Right lobe of liver (tissue), 6 donors: ENCODE measurements around the gene TYMS. TPM values are rescaled to one million over a fixed set of nuclear protein-coding genes. Genes with fewer than 3 reads are reported as not detected.

Experiments used
- ATAC-seq, 4 donors: fragments of 200-7000 bp; cut with Tn5 transposase; one replicate each; pipeline ENCODE4 v1.9.1; 2020; ENCODE audit warnings: mild to moderate bottlenecking in 4 of 4, moderate library complexity in 4 of 4
- DNase-seq, 3 donors: peaks; one replicate each; pipeline ENCODE4 v3.0.0-alpha.2; 2020
- H3K27ac ChIP-seq, 3 donors: fragments of 200-600 bp; one replicate each; pipeline ENCODE4 v1.8.0; 2022
- H3K27me3 ChIP-seq, 2 donors: fragments of 200-600 bp; one replicate each; pipeline ENCODE4 v1.8.0; 2022
- H3K36me3 ChIP-seq, 4 donors: fragments of 200-600 bp; sonication (generic) in 1 of 4; one replicate each; pipeline versions ENCODE4 v1.5.1 to v1.8.0; 2017 to 2022; ENCODE audit warnings: control low read depth in 1 of 4
- H3K4me1 ChIP-seq, 4 donors: fragments of 200-600 bp; sonication (generic) in 1 of 4; one replicate each; pipeline versions ENCODE4 v1.5.1 to v1.8.0; 2017 to 2022; ENCODE audit warnings: control low read depth in 1 of 4
- H3K4me3 ChIP-seq, 3 donors: fragments of 200-600 bp; one replicate each; pipeline ENCODE4 v1.8.0; 2022
- H3K9me3 ChIP-seq, 4 donors: fragments of 200-600 bp; sonication (generic) in 1 of 4; one replicate each; pipeline versions ENCODE4 v1.5.1 to v1.8.0; 2017 to 2022; ENCODE audit warnings: control low read depth in 1 of 4
- POLR2A ChIP-seq: fragments of 450-650 bp; IDR thresholded peaks from one replicate; pipeline ENCODE4 v1.6.1; 2017; ENCODE audit warnings: antibody characterized with exemption, mild to moderate bottlenecking
- WGBS: methylation state at CpG from one replicate; pipeline ENCODE4 v1.1.6; 2018; ENCODE audit warnings: low coverage, low lambda C conversion rate; ENCODE audit not compliant: insufficient coverage; ENCODE audit errors: missing lambda C conversion rate; 5-methylcytosine and 5-hydroxymethylcytosine counted together
- intact Hi-C, 2 donors: fragments of 100-400 bp; cut with DNase I; formaldehyde crosslinking; loops; one replicate each; pipeline versions ENCODE4 v1.11.2 to v1.14.1; 2022
- total RNA-seq, 6 experiments: library from RNA; depleted of rRNA in 2 of 6; stranded (reverse); fragments of >200 nt in 2 of 6; fragmentation: NEBNext Ultra II Directional in 3 of 6; extraction: Animal tissue kit (Norgen Biotek cat#: 25700) in 3 of 6; gene quantifications; one replicate each; pipeline versions ENCODE4 v1.1.0 to v1.2.4, GENCODE V29; 2016 to 2023
- TF ChIP-seq, protein P1 (sequence below), 4 donors: fragments of 200-600 bp in 3 of 4; fragments of 450-650 bp in 1 of 4; IDR thresholded peaks; one replicate each; pipeline versions ENCODE4 v1.5.1 to v1.8.0; 2016 to 2022; ENCODE audit warnings: antibody characterized with exemption in 4 of 4, mild to moderate bottlenecking in 2 of 4
- donor health status: DM: no; HTN: yes; CAD: no.
- donor health status: DM: no; HTN: no; CAD: no.
- donor health status: DM: no; HTN: no; CAD: no.
- donor health status: DM: no; HTN: yes; CAD: no.
- donor health status: DM: no; HTN: yes; CAD: no.

Gene TYMS
- total RNA-seq, 6 experiments from 2014 or later: 1.1 to 14.9 (median 4.2) TPM

DNA sequence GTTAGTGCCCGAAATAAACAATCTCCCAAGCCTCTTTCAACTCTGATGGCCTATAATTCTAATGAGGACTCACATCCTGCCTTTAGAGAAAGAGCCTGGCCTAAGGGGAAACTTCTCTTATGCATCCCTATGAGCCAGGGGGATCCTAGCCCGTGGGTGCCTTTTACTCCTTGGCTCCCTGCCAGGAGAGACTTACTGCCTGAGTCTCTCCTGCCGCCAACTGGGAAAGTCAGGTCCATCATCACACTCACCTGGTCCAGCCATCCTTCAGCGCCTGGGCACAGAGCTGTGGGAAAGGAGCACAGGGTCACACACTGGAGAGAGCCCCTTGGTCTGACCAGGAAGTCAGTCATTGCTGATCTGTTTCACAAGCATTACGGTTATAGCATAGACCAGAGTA is 30.9 kb downstream of the TYMS start:
- peak in 1 of 4 donors; percentile 16 for ATAC-seq
- intact Hi-C loops: no loop called here
- WGBS: 90% methylated on average over 3 of the region's 5 CpGs
- no peak for TF ChIP-seq POLR2A
- TF ChIP-seq, protein P1, sequence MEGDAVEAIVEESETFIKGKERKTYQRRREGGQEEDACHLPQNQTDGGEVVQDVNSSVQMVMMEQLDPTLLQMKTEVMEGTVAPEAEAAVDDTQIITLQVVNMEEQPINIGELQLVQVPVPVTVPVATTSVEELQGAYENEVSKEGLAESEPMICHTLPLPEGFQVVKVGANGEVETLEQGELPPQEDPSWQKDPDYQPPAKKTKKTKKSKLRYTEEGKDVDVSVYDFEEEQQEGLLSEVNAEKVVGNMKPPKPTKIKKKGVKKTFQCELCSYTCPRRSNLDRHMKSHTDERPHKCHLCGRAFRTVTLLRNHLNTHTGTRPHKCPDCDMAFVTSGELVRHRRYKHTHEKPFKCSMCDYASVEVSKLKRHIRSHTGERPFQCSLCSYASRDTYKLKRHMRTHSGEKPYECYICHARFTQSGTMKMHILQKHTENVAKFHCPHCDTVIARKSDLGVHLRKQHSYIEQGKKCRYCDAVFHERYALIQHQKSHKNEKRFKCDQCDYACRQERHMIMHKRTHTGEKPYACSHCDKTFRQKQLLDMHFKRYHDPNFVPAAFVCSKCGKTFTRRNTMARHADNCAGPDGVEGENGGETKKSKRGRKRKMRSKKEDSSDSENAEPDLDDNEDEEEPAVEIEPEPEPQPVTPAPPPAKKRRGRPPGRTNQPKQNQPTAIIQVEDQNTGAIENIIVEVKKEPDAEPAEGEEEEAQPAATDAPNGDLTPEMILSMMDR (IDR thresholded peaks at IDR 0.05): no peak
- peaks cover 0 to 31% (median under 1%) of the 10 kb centered on the region in 4 donors for H3K36me3 ChIP-seq
- H3K4me3 ChIP-seq: no peak overlapping the region
- no peaks in the 10 kb centered on the region for H3K27me3 ChIP-seq
- H3K4me1 ChIP-seq: peaks cover 0 to 14% (median 3%) of the 10 kb centered on the region in 4 donors
- H3K27ac ChIP-seq: no peak overlapping the region
- no peaks in the 10 kb centered on the region for H3K9me3 ChIP-seq
- DNase-seq: no peak

DNA sequence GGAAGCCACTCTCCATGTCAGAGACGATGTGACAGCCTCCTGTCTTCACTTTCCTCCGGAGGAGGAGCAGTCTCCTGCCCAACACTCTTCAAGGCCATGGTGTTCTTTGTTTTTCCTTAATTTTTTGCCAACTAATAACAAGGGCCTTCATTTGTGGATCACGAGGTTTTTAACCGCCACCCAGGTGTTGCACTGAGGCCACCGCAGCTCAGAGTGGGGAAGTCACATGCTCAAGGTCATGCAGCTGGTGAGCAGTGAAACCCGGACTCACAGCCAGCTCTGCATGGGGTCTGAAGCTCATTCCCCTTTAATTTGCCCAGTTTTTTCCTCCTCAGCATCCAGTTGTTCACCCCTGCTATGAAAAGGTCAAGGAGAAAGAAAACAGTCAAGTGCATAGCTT is 35.4 kb downstream of the TYMS start:
- Histone ChIP-seq H3K27ac (no peak overlapping the region), H3K9me3 (no peaks in the 10 kb centered on the region), H3K27me3 (no peaks in the 10 kb centered on the region), H3K4me1 (no peaks in the 10 kb centered on the region), H3K4me3 (no peak overlapping the region), H3K36me3 (peaks cover 0 to 52% (median 7%) of the 10 kb centered on the region in 4 donors)
- DNase-seq: no peak
- intact Hi-C loops: no loop called here
- TF ChIP-seq, protein P1 (IDR thresholded peaks at IDR 0.05): no peak
- no peak for TF ChIP-seq POLR2A
- WGBS: 84% methylated on average over 6 of the region's 6 CpGs
- ATAC-seq: no peak

DNA sequence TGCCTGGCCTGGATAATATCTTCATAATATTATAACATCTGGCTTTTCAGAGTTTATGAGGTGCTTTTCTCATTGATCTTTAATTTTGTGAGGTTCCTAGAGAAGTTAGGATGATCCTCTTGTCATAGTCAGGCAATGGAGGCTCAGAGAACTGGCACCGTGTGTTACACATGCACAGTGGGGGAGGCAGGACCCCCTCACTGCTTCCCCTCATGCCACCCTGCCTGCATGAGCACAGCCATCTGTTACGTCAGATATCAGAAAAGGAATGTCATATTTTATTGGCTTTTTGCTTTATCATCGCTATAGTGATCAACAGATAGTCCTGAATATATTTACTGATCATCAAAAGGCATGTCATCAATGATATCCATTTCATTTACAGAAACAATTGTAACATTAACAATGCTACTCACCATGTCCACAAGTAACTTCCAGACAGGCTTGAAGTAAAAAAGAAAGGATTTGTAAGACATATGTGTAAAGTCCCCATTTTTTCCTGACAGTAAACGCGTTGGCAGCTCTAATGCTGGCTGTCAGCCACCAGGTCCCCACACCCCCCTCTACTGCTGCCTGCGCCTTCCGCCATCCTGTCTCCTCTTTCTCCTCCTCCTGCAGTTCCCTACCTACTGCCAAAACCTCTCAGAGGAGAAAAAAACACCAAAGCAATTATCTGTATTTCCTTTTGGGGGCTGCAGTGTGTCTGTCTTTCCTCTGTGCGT is 36.2 kb downstream of the TYMS start:
- 79% methylated on average over 4 of the region's 8 CpGs for WGBS

DNA sequence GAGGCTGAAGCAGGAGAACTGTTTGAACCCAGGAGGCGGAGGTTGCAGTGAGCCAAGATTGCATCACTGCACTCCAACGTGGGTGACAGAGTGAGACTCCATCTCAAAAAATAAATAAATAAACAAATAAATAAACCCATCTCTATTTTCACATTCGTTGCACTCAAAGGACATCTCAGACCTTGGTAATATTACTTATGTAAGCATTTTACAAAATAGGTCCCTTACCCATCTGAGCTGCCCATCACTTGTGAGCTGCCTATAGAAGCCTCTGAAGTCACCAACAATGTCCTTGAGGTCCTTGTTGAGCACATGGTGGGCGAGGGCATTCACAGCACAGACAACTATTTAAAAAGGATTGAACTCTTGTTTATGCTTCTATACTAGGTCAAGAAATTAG is 39.6 kb downstream of the TYMS start:
- 100% methylated on average over 4 of the region's 4 CpGs for WGBS
- Histone ChIP-seq H3K27me3 (no peaks in the 10 kb centered on the region), H3K4me1 (no peaks in the 10 kb centered on the region), H3K27ac (no peak overlapping the region), H3K9me3 (no peaks in the 10 kb centered on the region), H3K36me3 (peaks cover 0 to 33% (median 7%) of the 10 kb centered on the region in 4 donors), H3K4me3 (no peak overlapping the region)
- intact Hi-C loops: no loop called here
- no peak for ATAC-seq
- TF ChIP-seq POLR2A: no peak
- TF ChIP-seq, protein P1 (IDR thresholded peaks at IDR 0.05): no peak
- DNase-seq: no peak

More for the DNA sequence above, 36.2 kb downstream of the TYMS start:
- Histone ChIP-seq H3K27ac (no peak overlapping the region), H3K27me3 (no peaks in the 10 kb centered on the region), H3K4me3 (no peak overlapping the region), H3K4me1 (no peaks in the 10 kb centered on the region), H3K9me3 (no peaks in the 10 kb centered on the region), H3K36me3 (peaks cover 0 to 49% (median 7%) of the 10 kb centered on the region in 4 donors)
- TF ChIP-seq, protein P1 (IDR thresholded peaks at IDR 0.05): no peak
- TF ChIP-seq POLR2A: no peak
- intact Hi-C loops: no loop called here
- DNase-seq (no peak), ATAC-seq (peak in 1 of 4 donors; percentile 17)
